HL-60/S4 treated with phorbol 12-myristate 13-acetate at 8.2 ng/mL for 4 days and 3 days (cell line): ENCODE results near the gene CORT.
"Not testable (repeated sequence)": the region's sequence is repeated elsewhere in the genome, so short reads cannot be mapped to it uniquely, and the experiment has no call there.

ENCODE experiments used
- in situ Hi-C: fragments of 300-500 bp; cut with MboI; formaldehyde crosslinking; loops from 2 replicates; pipeline ENCODE4 v1.15.0; 2022; ENCODE audit warnings: low sequenced_read_pairs

The CORT gene

GRCh38 chr1:10449751-10450150, at the start of gene CORT:
Gene CORT (plus strand): TSS chr1:10450031. CDS start chr1:10450224, 193 bp downstream.
- in situ Hi-C loops, result no loop called here

GRCh38 chr1:10401281-10401680, 48.5 kb upstream of the CORT start:
- in situ Hi-C loops, result no loop called here

GRCh38 chr1:10402729-10403274, 47.0 kb upstream of the CORT start:
- in situ Hi-C loops, result no loop called here

- in situ Hi-C loops, result no loop called here
Observed at GRCh38 chr1:10407201-10407600, 42.6 kb upstream of the CORT start.

GRCh38 chr1:10415211-10415930, 34.5 kb upstream of the CORT start:
- in situ Hi-C loops, result no loop called here

- in situ Hi-C loops, result not testable (repeated sequence)
Observed at GRCh38 chr1:10415967-10416366, 33.9 kb upstream of the CORT start.

- in situ Hi-C loops, result not testable (repeated sequence)
Observed at GRCh38 chr1:10418741-10419140, 31.1 kb upstream of the CORT start.

GRCh38 chr1:10419351-10419750, 30.5 kb upstream of the CORT start:
- in situ Hi-C loops, result no loop called here

- in situ Hi-C loops, result no loop called here
Observed at GRCh38 chr1:10421637-10422036, 28.2 kb upstream of the CORT start.

- in situ Hi-C loops, result no loop called here
Observed at GRCh38 chr1:10424034-10424433, 25.8 kb upstream of the CORT start.

GRCh38 chr1:10424651-10425050, 25.2 kb upstream of the CORT start:
- in situ Hi-C loops, result no loop called here

- in situ Hi-C loops, result not testable (repeated sequence)
Observed at GRCh38 chr1:10425826-10426534, 23.9 kb upstream of the CORT start.

GRCh38 chr1:10426535-10426848, 23.3 kb upstream of the CORT start:
- in situ Hi-C loops, result not testable (repeated sequence)

- in situ Hi-C loops, result no loop called here
Observed at GRCh38 chr1:10428984-10429383, 20.8 kb upstream of the CORT start.

- in situ Hi-C loops, result no loop called here
Observed at GRCh38 chr1:10429868-10430215, 20.0 kb upstream of the CORT start.

GRCh38 chr1:10430216-10431069, 19.4 kb upstream of the CORT start, which contains the start of gene CENPS:
Gene CENPS (plus strand): TSS chr1:10430433. CDS start chr1:10430518, 85 bp downstream.
- in situ Hi-C loops, result no loop called here

- in situ Hi-C loops, result no loop called here
Observed at GRCh38 chr1:10431070-10431730, 18.6 kb upstream of the CORT start.

- in situ Hi-C loops, result no loop called here
Observed at GRCh38 chr1:10432910-10433700, 16.7 kb upstream of the CORT start.

GRCh38 chr1:10433790-10434189, 16.0 kb upstream of the CORT start:
- in situ Hi-C loops, result no loop called here

GRCh38 chr1:10434590-10434989, 15.2 kb upstream of the CORT start:
- in situ Hi-C loops, result no loop called here
